Mesenteric fat pad (tissue), 1 donor: ENCODE data around the gene LCN9. TPM values are rescaled to one million over a fixed set of nuclear protein-coding genes. Genes with fewer than 3 reads are reported as not detected.

Experiments
- DNase-seq: peaks from one replicate; pipeline ENCODE4 v3.0.0-alpha.2; 2020; ENCODE audit warnings: low spot score
- long read RNA-seq: library from polyadenylated mRNA; unstranded; transcript quantifications from one replicate; pipeline ENCODE4 v2.0.0, GENCODE V29; 2020
- total RNA-seq: library from RNA; stranded (reverse); fragmentation: NEBNext Ultra II Directional; extraction: Animal tissue kit (Norgen Biotek cat#: 25700); gene quantifications from one replicate; pipeline ENCODE4 v1.2.1, GENCODE V29; 2021
- donor health status: DM: yes; HTN: yes; CAD: no.

LCN9 gene, protein sequence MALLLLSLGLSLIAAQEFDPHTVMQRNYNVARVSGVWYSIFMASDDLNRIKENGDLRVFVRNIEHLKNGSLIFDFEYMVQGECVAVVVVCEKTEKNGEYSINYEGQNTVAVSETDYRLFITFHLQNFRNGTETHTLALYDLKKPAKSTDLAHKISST
- total RNA-seq, result not detected
- long read RNA-seq, result 0 reads

DNA sequence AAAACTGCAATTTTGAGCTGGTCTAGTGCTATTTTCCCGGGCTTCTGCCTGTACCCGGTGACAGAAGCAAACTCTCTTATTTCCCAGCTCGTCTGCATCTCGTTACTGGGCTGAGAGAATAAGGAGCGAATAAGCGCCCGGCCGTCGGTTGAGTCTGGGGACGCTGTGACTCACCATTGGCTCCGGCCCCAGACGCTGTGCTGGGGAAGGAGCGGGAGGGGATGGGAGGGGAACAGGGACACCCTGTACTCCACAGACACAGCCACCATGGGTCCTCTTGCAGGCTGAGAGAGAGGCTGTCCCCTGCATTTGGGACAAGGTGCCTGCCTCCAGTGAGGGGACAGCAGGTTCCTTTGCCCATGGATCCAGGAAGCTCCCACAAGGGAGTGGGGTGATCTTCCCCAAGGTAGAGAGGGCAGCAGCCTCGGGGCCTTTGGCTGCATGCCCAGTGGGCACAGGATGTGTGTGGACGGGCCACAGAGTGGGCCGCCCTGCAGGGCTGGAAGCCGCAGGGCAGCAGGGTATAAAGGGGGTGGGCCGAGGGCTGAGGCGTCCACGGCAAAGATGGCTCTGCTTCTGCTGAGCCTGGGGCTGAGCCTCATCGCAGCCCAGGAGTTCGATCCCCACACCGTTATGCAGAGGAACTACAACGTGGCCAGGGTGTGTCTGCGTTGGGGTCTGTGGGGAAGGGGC is at the start of gene LCN9:
Gene LCN9, plus strand, starts transcription at position 552 of the 693 bp plus-strand sequence. Its CDS starts 13 bp downstream, at position 565.
- peak; percentile 81 for DNase-seq

DNA sequence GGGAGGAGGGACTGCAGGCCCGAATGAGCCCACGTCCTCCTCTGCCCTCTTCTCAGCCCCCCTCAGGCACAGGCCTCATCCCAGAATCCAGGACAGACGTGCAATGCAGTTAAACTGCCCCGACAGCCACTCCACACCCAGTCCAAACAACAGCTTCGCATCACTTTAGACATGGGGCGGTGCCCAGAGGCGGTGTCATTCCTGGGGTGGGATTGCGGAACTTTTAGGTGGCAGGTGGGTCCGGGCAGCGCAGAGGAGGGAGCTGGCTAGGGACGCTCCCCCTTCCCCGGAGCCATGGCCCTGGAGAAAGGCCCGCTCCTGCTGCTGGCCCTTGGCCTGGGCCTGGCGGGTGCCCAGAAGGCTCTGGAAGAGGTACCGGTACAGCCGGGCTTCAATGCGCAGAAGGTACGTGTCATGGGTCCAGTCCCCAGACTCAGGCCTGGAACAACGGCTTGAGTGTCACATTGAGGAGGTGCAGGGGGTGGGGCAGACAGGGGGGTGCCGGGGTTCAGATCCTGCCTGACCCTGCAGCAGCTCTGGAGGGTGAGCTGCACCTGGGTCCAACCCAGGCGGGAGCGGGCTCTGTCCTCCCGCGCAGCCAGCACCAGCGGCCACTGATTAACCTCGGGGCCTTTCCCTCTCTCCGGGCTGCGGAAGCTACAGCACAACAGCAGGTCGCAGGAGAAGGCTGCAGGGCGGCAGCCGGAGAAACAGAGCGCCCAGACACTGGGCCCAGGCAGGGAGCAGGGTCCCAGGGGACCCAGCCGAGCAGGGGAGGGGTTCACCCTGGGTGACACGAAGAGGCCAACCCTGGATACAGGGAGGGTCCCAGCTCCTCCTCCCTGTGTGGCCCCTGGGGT is 48.9 kb upstream of the LCN9 start:
- no peak for DNase-seq

DNA sequence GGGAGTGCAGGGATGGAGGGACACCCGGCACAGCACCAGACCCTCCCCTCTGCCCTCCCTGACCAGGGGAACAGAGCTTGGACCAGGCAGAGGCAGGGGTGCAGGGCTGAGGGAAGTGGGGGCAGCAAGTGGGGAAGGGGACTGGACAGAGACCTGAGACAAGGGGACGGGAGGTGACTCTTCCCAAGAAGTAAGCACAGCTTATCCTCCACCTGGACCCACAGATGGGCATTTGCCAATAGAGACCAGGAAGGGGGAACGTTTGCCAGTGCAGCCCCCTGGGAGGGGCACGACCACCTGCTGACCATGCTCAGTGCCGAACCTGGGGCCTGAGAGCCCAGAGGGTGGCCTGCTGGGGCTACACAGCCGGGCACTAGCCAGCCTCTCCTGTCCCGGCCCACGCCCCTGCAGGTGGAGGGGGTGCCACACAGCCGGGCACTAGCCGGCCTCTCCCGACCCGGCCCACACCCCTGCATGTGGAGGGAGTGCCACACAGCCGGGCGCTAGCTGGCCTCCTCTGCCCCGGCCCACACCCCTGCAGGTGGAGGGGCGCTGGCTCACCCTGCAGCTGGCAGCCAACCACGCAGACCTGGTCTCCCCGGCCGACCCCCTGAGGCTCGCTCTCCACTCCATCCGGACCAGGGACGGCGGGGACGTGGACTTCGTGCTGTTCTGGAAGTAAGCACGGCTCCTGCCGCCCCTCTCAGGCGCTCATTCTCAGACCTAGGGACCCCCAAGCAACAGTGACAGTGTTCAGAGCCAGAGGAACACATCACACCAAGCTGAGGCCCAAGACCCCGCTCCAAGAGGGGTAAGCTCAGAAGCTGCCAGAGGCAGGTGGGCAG is 48.1 kb upstream of the LCN9 start:
- DNase-seq, result no peak

DNA sequence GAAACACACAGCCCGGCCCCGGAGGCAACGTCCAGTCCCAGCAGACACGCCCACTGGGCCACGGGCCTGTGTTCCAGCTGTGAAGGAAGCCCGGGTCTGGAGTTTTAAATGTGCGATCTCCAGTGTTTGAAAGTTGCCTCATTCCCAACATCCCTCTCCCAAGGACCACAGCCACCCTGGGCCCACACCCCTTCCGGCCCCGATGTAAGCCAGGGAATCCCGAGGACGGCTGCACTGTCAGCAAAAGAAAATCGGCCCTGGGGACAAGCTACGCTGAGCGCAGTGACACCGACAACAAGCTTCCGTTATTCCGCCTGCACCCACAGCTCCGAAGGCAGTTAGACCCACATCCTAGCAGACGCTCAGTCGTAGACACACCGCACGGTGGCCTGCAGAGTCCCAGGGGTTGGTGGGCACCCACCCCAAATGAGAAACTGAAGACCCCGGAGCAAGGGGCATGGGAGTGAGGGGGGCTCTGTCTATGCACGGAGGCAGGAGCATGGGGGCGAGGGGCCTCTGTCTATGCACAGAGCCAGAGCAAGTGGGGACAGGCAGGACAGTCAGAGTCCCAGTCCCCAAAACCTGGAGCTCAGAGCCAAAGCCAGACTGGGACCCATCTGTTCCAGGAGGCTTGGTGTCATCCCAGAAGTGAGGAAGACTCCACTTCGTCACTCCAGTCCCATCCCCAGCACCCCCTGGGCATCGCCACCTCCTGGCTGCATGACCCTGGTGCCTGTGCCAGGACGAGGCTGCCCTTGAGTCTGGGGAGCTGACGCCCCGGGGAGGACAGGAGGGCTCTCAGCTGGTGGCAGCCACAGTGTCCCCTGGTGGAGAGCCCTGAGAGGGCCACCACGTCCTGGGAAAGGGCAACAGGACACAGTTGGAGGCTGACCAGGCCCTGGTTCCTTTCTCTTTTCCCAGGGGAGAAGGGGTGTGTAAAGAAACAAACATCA is 47.2 kb upstream of the LCN9 start:
- no peak for DNase-seq

DNA sequence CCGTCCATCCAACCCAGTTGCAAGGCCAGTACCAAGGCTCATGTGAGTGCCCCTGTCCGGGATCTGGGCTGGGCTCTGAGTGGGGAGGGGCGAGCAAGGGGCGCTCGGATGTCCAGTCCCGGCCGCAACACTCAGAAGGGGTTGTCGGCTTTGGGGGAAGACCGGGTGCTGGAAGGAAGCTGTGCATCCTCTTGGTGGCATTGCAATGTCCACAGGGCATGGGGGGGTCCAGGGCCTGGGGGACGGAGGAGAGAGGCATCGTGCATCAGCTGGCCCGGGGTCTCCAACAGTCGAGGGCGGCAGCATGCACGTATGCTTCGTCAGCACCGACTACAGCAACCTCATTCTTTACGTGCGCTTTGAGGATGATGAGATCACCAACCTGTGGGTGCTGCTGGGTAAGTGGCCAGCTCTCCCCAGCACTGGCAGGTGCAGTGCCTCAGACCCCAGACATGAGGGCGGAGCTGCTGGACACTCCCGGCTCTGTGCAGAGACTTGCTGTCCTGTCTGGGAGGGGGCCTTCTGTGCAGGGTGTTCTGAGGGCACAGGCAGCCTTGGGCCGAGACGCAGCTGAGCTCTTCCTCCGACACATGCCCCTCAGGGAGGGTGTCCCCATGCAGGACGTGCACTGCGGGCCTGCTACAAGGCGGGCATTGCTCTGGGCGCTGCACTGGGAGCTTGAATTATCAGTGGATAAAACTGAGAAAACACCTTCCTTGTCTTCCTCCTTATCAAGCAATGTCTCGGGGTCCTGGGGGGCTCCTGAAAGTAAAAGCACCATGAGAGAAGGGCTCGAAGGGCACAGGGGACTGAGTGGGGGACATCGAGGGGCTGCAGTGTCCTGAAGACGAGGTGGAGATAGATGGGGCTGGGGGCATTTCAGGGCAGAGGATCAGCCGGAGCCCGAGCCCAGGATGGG is 46.2 kb upstream of the LCN9 start:
- DNase-seq, result no peak

DNA sequence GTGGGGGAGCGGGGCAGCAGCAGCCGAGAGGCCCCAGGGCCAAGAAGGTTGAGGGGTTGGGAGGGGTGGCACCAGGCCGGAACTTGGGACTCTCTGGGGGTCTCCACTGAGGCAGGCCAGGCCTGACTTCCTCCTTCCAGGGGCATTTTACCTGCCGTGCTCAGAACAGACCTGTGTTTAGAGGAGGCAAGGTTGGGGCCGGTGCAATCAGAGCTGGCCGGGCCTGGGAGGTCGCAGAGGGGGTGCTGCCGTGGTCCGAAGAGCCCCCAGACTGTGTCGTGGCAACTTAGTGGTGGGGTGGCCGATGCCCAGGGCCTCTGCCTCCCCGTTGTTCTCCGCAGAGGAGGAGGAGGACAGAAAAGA is 45.6 kb upstream of the LCN9 start:
- DNase-seq, result no peak

DNA sequence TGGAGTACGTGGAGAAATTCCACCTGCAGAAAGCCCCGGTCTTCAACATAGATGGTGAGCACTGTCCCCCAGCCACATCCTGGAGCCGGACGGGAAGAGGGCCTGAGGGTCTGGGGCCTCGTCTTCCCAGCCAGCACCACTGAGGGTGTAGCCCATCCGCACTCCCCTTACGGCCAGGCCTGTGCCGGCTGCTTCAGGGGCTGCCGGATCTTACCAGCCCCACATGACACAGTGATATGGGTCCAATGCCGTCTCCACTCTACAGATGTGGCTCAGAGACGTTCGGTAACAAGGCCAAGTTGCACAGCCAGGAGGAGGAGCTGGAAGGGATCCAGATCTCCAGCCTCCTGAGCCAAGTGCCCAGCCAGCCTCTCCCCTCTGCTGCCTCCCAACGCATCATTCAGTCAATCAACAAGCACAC is 45.1 kb upstream of the LCN9 start:
- no peak for DNase-seq

DNA sequence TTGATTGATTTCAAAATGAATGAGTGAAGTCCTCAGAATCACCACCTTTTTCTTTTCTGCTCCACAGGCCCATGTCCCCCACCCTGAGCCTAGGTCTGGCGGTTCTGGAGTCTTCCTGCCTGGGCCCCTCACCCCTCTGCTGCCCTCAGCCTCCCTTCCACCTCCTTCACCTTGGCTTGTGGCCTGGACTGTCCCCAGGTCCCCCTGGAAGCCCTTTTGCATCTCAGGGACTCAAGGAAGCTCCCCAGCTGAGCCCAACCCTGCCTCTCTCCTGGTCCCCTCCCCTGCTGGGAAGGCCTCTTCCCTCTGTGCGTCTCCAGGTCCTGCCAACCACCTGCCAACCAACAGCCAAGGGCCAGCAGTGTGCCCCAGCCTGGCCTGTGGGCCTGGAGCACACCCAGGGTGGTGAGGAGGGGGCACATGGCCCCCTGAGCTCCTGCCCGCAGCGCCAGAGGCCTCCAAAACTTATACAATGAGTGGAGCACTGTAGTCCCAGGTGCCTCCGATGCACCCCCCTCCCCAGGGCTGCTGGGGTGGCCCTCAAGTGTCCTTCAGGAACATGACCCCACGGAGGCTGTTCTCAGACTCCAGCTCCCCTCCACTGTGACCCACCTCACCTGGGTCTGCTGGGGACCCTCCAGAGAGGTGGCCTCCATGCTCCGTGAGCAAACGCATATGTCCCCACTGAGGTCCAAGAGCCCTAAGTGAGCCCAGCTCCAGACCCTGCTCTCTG is 44.1 kb upstream of the LCN9 start:
- no peak for DNase-seq

DNA sequence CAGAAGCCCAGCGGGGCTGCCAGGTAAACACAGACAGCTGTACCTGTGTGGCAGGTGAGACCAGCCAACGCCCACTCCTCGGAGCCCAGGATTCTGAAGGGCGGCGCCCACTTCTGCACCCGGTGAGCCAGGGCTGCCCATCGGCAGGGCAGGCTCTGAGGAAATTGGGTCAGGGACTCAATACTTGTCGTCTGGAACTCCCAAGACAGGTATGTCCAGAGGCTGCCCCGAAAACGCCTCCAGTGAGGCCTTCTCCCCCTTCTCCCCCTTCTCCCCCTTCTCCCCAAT is 43.6 kb upstream of the LCN9 start:
- no peak for DNase-seq

DNA sequence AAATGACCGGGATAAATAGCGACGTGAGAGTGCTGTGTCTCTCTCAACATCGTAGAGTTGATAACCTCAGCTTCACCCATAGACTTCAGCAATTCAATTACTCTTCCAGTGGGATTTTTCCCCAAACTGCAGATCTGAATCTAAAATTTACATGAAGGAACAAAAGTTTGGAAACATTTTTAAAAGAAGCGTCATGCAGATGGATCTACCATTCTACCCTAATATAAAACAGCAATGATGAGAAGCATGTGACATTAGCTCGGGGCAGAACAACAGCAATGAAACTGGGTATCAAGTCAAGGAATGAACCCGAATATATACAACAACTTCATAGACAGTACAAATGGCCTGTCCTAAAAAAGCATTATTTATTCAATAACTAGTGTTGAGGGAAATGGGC is 42.6 kb upstream of the LCN9 start:
- DNase-seq, result no peak

DNA sequence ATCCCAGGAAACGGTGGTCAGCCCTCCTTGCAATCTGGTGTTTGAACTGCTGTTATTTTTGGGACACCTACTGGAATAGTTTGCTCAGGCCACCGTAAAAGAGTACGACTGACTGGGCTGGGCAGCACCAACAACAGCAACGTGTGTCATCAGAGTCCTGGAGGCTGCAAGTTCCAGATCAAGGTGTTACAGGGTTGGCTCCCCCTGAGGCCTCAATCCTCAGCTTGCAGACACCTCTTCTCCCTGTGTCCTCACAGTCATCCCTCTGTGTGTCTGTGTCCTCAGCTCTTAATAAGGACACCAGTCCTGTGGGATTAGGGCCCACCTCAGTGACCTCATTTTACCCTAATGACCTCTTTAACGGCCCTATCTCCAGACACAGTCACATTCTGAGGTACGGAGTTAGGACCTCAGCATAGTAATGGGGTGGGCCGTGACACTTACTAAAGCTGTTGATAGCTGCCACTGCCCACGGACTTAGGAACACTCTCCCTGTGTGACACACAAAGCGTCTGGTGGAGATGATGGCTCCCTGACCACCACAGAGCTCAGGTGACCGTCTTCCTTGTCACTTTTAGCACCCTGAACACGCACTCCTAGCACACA is 40.6 kb upstream of the LCN9 start:
- no peak for DNase-seq

DNA sequence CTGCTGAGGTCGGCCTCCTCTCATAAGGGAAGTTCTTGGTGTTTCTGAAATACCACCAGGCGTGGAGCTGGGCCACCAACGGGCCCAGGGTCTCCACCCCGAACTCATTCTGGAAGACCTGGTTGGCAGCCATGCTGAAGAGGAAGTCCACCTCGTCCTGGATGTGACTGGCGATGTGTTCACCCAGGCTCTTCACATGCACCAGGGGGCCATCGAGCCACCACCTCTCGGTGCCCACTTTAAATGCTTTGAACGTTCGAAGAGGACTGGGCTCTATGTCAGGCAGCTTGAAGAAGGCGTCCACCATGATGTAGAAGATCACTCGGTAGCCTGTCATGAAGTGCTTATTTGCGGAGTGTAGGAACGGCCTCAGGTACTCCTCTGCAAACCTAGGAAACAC is 38.8 kb upstream of the LCN9 start:
- DNase-seq, result no peak

DNA sequence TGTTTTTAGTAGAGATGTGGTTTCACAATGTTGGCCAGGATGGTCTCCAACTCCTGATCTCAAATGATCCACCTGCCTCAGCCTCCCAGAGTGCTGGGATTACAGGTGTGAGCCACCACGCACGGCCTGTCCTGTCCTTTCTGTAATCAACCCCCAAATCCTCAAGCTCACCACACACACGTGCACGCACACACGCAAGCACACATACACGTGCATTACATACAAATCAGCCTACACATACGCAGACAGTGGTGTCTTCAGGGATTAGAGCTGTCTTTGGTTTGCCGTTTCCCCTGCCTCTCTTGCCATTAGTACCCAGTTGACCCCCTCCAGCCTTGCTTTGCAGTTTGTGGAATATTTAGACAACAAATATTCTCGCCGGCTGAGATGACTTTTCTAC is 30.3 kb upstream of the LCN9 start:
- DNase-seq, result no peak

DNA sequence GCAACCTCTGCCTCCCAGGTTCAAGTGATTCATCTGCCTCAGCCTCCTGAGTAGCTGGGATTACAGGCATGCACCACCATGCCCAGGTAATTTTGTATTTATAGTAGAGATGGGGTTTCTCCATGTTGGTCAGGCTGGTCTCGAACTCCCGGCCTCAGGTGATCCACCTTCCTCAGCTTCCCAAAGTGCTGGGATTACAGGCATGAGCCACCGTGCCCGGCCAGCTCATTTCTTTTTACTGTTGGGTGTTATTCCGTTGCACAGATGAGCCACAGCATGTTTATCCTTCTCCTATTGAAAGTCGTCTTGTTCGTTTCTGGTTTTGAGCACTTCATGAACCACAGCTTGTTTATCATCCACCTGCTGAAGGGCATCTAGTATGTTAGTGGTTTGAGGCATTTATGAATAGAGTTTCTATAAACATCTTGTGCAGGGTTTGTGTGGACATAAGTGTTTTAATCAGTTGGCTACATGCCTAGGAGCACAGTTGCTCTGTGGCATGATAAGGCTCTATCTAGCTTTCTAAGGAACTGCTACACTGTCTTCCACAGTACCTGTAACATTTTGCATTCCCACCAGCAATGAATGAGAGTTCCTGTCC is 26.1 kb upstream of the LCN9 start:
- DNase-seq, result peak; percentile 60

DNA sequence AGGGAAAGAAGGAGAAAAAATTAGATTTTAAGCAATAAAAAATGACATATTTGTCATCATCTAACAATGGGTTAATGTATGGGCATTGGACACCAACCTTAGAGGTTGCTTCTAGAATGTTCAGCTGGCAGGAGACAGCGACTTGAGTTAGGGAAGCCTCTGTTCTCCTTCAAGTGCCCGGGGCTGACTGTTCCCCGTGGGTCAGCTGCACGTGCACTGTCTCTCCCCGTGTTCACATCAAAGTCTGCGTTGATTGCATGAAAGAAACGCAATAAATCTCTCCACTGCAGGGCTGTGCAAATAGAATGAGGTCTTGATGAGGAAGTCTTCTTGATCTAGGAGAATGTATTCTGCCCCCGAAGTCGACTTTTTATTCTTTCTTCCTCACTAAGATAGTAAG is 23.9 kb upstream of the LCN9 start, which contains the start of gene GLT6D1:
Gene GLT6D1, minus strand, starts transcription at position 345 of the 400 bp plus-strand sequence. CDS start 353 bp downstream, outside the sequence.
- no peak for DNase-seq

DNA sequence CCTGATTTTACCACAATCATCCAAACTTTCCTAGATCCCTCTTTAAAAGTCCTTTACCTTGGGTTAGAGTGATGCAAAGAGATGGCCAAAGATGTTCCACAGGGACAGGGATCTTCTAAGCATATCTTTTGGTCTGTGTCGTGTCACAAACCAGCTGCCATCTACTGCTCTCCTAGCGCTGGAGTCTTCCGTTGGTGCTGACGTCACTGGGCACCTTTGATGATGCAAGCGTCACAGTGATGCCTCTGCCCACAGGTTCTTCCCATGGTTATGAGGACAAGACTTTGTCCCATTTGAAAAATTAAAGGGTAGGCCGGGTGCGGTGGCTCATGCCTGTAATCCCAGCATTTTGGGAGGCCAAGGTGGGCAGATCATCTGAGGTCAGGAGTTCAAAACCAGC is 22.1 kb upstream of the LCN9 start:
- DNase-seq, result no peak

DNA sequence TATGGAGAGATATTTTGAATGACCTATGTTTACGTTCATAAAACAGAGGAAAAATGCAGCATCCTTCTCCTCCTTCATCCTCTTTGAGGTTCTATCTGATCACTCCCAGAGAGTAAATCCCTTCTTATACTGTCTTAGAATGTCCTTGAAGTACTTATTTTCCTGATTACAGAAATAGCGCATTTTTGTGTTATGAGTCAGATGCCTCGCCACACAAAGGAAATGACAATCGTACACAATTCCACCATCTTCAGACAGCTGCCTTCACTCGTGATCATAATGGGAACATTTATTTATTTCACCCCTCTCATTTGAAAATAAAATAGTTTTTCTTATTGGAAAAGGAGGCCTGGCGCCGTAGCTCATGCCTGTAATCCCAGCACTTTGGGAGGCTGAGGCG is 21.4 kb upstream of the LCN9 start:
- no peak for DNase-seq
